OCI-LY1 (cell line): ENCODE data around the gene KIAA1755.

Experiments used
- H2AFZ ChIP-seq: fragments of 200-600 bp; sonication (generic), shearing (Covaris generic); 2 replicates; pipeline ENCODE4 v1.6.0; 2014; ENCODE audit warnings: antibody characterized with exemption, mild to moderate bottlenecking, low read length
- H3F3A ChIP-seq: fragments of 200-600 bp; sonication (generic), shearing (Covaris generic); 2 replicates; pipeline ENCODE4 v1.6.0; 2014; ENCODE audit warnings: mild to moderate bottlenecking, antibody characterized with exemption, low read length, moderate library complexity; ENCODE audit not compliant: insufficient read depth
- H3K27ac ChIP-seq: fragments of 200-600 bp; sonication (generic); 2 replicates; pipeline ENCODE4 v1.5.1; 2014; ENCODE audit warnings: low read length, mixed run types, mild to moderate bottlenecking, low read depth; ENCODE audit not compliant: poor library complexity, severe bottlenecking
- H3K27me3 ChIP-seq: fragments of 200-600 bp; sonication (generic); 2 replicates; pipeline ENCODE4 v1.6.0; 2014; ENCODE audit warnings: antibody characterized with exemption, mild to moderate bottlenecking, low read length, moderate library complexity; ENCODE audit not compliant: insufficient read depth
- H3K36me3 ChIP-seq: fragments of 200-600 bp; sonication (generic); 2 replicates; pipeline ENCODE4 v1.6.1; 2014; ENCODE audit warnings: mild to moderate bottlenecking, antibody characterized with exemption, low read length, moderate library complexity, mixed read lengths; ENCODE audit not compliant: insufficient read depth
- H3K4me1 ChIP-seq: fragments of 200-600 bp; sonication (generic); 2 replicates; pipeline ENCODE4 v1.5.1; 2014; ENCODE audit warnings: mild to moderate bottlenecking, low read length, moderate library complexity; ENCODE audit not compliant: insufficient read depth, severe bottlenecking
- H3K4me2 ChIP-seq: fragments of 200-600 bp; sonication (generic), shearing (Covaris generic); 2 replicates; pipeline ENCODE4 v1.6.1; 2014; ENCODE audit warnings: low read length
- H3K4me3 ChIP-seq: fragments of 200-600 bp; sonication (generic); 2 replicates; pipeline ENCODE4 v1.5.1; 2014; ENCODE audit warnings: low read length, low read depth, mild to moderate bottlenecking, mixed read lengths; ENCODE audit not compliant: poor library complexity, severe bottlenecking
- H3K79me2 ChIP-seq: fragments of 200-600 bp; shearing (Covaris generic); 2 replicates; pipeline ENCODE4 v1.6.1; 2016; ENCODE audit warnings: mixed run types, low read length, mixed read lengths; ENCODE audit not compliant: insufficient read depth
- H3K9ac ChIP-seq: fragments of 200-600 bp; sonication (generic), shearing (Covaris generic); 2 replicates; pipeline ENCODE4 v1.6.1; 2014; ENCODE audit warnings: mild to moderate bottlenecking, low read length, mixed read lengths
- H3K9me2 ChIP-seq: fragments of 200-600 bp; sonication (generic), shearing (Covaris generic); 2 replicates; pipeline ENCODE4 v1.6.1; 2014; ENCODE audit warnings: low read depth, mild to moderate bottlenecking, low read length, mixed read lengths
- H3K9me3 ChIP-seq: fragments of 200-600 bp; shearing (Covaris generic); 2 replicates; pipeline ENCODE4 v1.6.1; 2014; ENCODE audit warnings: low read length, mixed read lengths
- H4K20me1 ChIP-seq: fragments of 200-600 bp; sonication (generic), shearing (Covaris generic); 2 replicates; pipeline ENCODE4 v1.6.0; 2016; ENCODE audit warnings: mild to moderate bottlenecking, low read length; ENCODE audit not compliant: insufficient read depth
- CTCF ChIP-seq: fragments of 200-600 bp; sonication (generic), shearing (Covaris generic); IDR thresholded peaks from 2 replicates; pipeline ENCODE4 v1.5.1; 2017; ENCODE audit warnings: mild to moderate bottlenecking, antibody characterized with exemption, low read length, moderate library complexity, mixed read lengths
- EZH2 ChIP-seq: fragments of 200-600 bp; sonication (generic), shearing (Covaris generic); IDR thresholded peaks from 2 replicates; pipeline ENCODE4 v1.8.0; 2017; ENCODE audit warnings: borderline replicate concordance, mixed run types, mild to moderate bottlenecking, antibody characterized with exemption, low read length, moderate library complexity, mixed read lengths

KIAA1755 gene

DNA sequence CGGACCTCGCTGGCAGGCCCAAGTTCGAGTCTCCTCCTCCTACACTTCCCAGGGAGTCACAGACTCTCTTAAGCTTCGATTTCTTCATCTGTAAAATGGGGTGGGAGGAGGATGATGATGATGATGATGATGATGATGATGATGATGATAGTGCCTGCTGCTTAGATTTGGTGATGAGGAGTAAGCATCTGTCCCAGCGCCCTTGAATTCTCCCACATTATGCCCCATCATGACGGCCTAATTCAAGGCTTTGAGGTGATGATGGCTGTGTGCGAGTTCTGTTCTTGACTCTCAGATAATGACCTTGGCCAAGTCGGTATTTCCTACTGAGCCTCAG is 487 bp upstream of the KIAA1755 start:
- H3K4me2 ChIP-seq, result no peak overlapping the region
- no peak overlapping the region for H2AFZ ChIP-seq
- no peak overlapping the region for H3K9ac ChIP-seq
- no peak for TF ChIP-seq CTCF
- TF ChIP-seq EZH2, result no peak
- H3K27ac ChIP-seq, result no peak overlapping the region
- no peaks in the 10 kb centered on the region for H3K9me2 ChIP-seq
- H3K27me3 ChIP-seq, result 0 out of 2 replicates have a peak, but pooled peaks cover 4% of the 10 kb centered on the region
- no peaks in the 10 kb centered on the region for H4K20me1 ChIP-seq
- H3K79me2 ChIP-seq, result no peaks in the 10 kb centered on the region
- H3F3A ChIP-seq, result no peaks in the 10 kb centered on the region
- H3K4me3 ChIP-seq, result no peak overlapping the region
- no peaks in the 10 kb centered on the region for H3K36me3 ChIP-seq
- H3K9me3 ChIP-seq, result no peaks in the 10 kb centered on the region
- no peaks in the 10 kb centered on the region for H3K4me1 ChIP-seq

DNA sequence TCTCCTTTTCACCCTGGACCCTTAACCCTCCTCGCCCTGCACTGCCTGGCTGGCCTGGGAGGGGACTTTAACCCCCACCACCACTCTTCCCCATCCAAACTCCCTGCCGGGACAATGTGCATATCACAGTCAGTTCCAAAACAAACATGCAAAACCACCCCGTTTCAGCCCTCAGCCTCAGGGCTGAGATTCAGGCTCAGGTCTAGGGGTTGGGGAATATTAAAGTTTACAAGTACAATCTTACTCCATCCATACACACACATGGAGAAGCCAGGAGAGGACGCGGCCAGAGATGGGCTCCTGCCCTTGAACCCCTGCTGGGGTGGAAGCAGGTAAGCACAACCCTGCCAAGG is 534 bp downstream of the KIAA1755 start:
- Histone ChIP-seq H3K9me3 (no peaks in the 10 kb centered on the region), H3K79me2 (no peaks in the 10 kb centered on the region), H3K4me3 (no peak overlapping the region), H3K27ac (no peak overlapping the region), H4K20me1 (no peaks in the 10 kb centered on the region), H3K36me3 (no peaks in the 10 kb centered on the region), H3K9me2 (no peaks in the 10 kb centered on the region), H3K27me3 (0 out of 2 replicates have a peak, but pooled peaks cover 4% of the 10 kb centered on the region), H3K4me2 (no peak overlapping the region), H3K4me1 (no peaks in the 10 kb centered on the region), H3K9ac (no peak overlapping the region), H2AFZ (no peak overlapping the region), H3F3A (no peaks in the 10 kb centered on the region)
- TF ChIP-seq EZH2 (no peak), CTCF (no peak)

- Histone ChIP-seq H3K27ac (no peak overlapping the region), H3K27me3 (0 out of 2 replicates have a peak, but pooled peaks cover 4% of the 10 kb centered on the region), H3K4me2 (no peak overlapping the region), H3F3A (no peaks in the 10 kb centered on the region), H4K20me1 (no peaks in the 10 kb centered on the region), H2AFZ (no peak overlapping the region), H3K36me3 (no peaks in the 10 kb centered on the region), H3K9me3 (no peaks in the 10 kb centered on the region), H3K79me2 (no peaks in the 10 kb centered on the region), H3K9me2 (no peaks in the 10 kb centered on the region), H3K4me1 (no peaks in the 10 kb centered on the region), H3K4me3 (no peak overlapping the region), H3K9ac (no peak overlapping the region)
- no peak for TF ChIP-seq EZH2
These were observed 1.9 kb downstream of the KIAA1755 start for GRCh38 chr20:38258545-38259215.

DNA sequence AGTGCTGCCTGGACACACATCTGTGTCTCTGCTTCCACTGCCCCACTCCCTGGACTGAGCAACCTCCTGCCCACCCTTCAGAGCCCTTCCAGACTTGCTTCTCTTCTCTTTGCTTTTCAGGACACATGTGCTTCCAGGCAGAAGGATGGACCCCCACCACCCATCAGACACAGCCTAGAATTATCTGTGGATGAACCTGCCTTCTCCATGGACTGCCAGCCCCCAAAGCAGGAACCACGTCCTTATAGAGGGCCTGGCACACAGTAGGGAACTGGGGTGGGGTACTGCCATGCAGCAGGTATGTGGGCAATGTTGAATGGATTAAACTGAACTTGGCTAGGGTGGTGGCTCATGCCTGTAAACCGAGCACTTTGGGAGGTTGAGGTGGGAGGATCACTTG is 3.6 kb downstream of the KIAA1755 start:
- H3K27ac ChIP-seq, result no peak overlapping the region
- H3K27me3 ChIP-seq, result no peaks in the 10 kb centered on the region
- no peaks in the 10 kb centered on the region for H3K9me2 ChIP-seq
- no peak overlapping the region for H3K4me3 ChIP-seq
- H3K9me3 ChIP-seq, result no peaks in the 10 kb centered on the region
- H3K4me2 ChIP-seq, result no peak overlapping the region
- H3K9ac ChIP-seq, result no peak overlapping the region
- H3K4me1 ChIP-seq, result no peaks in the 10 kb centered on the region
- H3K36me3 ChIP-seq, result no peaks in the 10 kb centered on the region
- H4K20me1 ChIP-seq, result no peaks in the 10 kb centered on the region
- H2AFZ ChIP-seq, result no peak overlapping the region
- TF ChIP-seq CTCF, result no peak
- TF ChIP-seq EZH2, result no peak
- H3K79me2 ChIP-seq, result no peaks in the 10 kb centered on the region
- no peaks in the 10 kb centered on the region for H3F3A ChIP-seq
